Measurements from ENCODE around the gene COL28A1. TPM values are rescaled to one million over a fixed set of nuclear protein-coding genes. Genes with fewer than 3 reads are reported as not detected.

The COL28A1 gene
- total and polyA plus RNA-seq, 7 donors, result 0.29 to 6.3 (median 1.9) TPM

DNA sequence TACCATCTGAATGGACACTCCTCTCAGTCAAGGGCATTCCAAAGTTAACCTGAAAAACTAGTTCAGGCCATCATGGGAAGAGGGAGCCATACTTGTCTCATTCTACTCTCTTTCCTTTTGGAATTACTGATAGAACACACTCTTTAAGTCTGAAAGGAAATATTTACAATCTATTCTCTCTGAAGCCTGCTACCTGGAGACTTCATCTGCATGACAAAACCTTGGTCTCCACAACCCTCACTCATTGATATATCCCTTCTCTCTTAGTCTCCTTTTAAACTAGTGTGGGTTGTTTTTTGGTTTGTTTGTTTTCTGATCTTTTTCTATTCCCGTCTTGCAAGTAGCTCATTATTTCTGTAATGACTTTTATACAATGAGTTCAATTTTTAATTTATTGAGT lies 183.8 kb downstream of the COL28A1 start:
- H3K27ac ChIP-seq, result no peak overlapping the region
- H3K4me1 ChIP-seq, result no peaks in the 10 kb centered on the region
- DNase-seq, result no peak
- 0 to 39% (median 0%) methylated on average over 1 of the region's 1 CpG for WGBS, 3 donors
- H3K9me3 ChIP-seq, result no peaks in the 10 kb centered on the region
- no peaks in the 10 kb centered on the region for H3K27me3 ChIP-seq (ENCODE audit: insufficient read depth in 3 of 3, low read length in 2 of 3)
- no peaks in the 10 kb centered on the region for H3K36me3 ChIP-seq (ENCODE audit: insufficient read depth in 1 of 2, low read depth in 1 of 2)
- H3K4me3 ChIP-seq, result no peak overlapping the region
- no peak for ATAC-seq
- intact Hi-C loops (cut with DNase I), result no loop called here
- TF ChIP-seq, protein P1, sequence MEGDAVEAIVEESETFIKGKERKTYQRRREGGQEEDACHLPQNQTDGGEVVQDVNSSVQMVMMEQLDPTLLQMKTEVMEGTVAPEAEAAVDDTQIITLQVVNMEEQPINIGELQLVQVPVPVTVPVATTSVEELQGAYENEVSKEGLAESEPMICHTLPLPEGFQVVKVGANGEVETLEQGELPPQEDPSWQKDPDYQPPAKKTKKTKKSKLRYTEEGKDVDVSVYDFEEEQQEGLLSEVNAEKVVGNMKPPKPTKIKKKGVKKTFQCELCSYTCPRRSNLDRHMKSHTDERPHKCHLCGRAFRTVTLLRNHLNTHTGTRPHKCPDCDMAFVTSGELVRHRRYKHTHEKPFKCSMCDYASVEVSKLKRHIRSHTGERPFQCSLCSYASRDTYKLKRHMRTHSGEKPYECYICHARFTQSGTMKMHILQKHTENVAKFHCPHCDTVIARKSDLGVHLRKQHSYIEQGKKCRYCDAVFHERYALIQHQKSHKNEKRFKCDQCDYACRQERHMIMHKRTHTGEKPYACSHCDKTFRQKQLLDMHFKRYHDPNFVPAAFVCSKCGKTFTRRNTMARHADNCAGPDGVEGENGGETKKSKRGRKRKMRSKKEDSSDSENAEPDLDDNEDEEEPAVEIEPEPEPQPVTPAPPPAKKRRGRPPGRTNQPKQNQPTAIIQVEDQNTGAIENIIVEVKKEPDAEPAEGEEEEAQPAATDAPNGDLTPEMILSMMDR (IDR thresholded peaks at IDR 0.05), result no peak

DNA sequence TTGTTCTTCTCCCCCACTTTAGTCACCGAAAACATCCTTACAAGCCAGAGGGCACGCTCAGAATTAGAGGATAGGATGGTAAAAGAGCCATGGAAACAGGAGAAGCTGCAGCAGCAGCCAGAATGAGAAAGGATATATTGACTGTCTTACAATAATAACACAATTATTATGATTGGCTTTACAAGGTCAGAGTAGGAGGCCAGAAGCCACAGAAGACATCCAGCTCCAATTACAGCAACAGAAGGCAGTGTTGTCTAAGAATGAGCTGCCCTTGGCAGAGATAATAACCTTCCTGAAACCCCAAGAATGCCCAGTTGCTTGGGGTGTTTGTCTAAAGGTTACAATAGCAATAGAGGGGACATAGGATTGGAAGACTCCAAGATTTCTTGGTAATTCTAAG lies 184.5 kb downstream of the COL28A1 start:
- no peaks in the 10 kb centered on the region for H3K4me1 ChIP-seq
- intact Hi-C loops (cut with DNase I), result no loop called here
- no peak overlapping the region for H3K4me3 ChIP-seq
- no peaks in the 10 kb centered on the region for H3K36me3 ChIP-seq (ENCODE audit: insufficient read depth in 1 of 2, low read depth in 1 of 2)
- no peak overlapping the region for H3K27ac ChIP-seq
- no peaks in the 10 kb centered on the region for H3K27me3 ChIP-seq (ENCODE audit: insufficient read depth in 3 of 3, low read length in 2 of 3)
- ATAC-seq (no peak), DNase-seq (no peak)
- TF ChIP-seq, protein P1 (IDR thresholded peaks at IDR 0.05), result no peak
- H3K9me3 ChIP-seq, result no peaks in the 10 kb centered on the region
- WGBS, 3 donors, result 22 to 27% (median 24%) methylated on average over 2 of the region's 2 CpGs

DNA sequence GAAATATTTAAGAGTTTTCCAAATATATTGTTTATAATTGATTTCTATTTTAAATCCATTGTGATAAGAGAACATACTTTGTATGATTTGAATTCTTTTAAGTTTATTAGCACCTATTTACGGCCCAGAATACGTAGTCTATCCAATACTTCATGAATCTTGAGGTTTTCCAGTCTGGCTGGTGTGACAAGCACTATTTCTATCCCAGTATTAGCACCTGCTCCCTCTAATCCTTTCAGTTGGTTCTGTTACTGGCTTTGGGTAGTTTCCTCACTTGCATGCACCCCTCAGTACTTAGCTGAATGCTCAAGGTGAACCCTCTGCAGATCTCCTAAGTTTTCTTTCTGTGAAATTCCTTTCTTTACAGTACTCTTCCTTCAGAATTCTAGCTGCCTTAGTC lies 186.5 kb downstream of the COL28A1 start:
- no peak overlapping the region for H3K27ac ChIP-seq
- ATAC-seq (no peak), DNase-seq (no peak)
- no peaks in the 10 kb centered on the region for H3K4me1 ChIP-seq
- H3K4me3 ChIP-seq, result no peak overlapping the region
- H3K9me3 ChIP-seq, result no peaks in the 10 kb centered on the region
- WGBS, 3 donors, result 70 to 87% (median 73%) methylated on average over 2 of the region's 2 CpGs
- TF ChIP-seq, protein P1 (IDR thresholded peaks at IDR 0.05), result no peak
- intact Hi-C loops (cut with DNase I), result no loop called here
- H3K36me3 ChIP-seq (ENCODE audit: insufficient read depth in 1 of 2, low read depth in 1 of 2), result no peaks in the 10 kb centered on the region
- H3K27me3 ChIP-seq (ENCODE audit: insufficient read depth in 3 of 3, low read length in 2 of 3), result no peaks in the 10 kb centered on the region

DNA sequence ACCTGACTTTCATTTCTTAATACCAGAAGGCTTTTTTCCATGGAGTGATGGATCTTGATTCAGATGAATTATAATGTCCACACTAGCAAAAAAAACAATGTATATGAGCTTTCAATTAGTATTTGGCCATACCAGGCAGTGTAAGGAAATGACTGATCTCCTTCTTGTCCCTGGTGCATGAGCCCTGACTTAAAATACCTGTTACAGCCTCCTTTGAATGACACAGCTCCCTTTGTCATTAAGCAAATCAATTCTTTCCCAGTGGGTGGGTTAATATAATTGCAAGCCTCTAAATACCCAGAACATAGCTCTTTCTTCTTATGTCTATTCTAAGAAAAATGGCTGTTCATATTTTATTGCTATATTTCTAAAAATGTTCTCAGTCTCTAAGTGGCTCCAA lies 188.6 kb downstream of the COL28A1 start:
- H3K4me3 ChIP-seq, result no peak overlapping the region
- no peaks in the 10 kb centered on the region for H3K4me1 ChIP-seq
- H3K27me3 ChIP-seq (ENCODE audit: insufficient read depth in 3 of 3, low read length in 2 of 3), result no peaks in the 10 kb centered on the region
- H3K27ac ChIP-seq, result no peak overlapping the region
- TF ChIP-seq, protein P1 (IDR thresholded peaks at IDR 0.05), result no peak
- H3K9me3 ChIP-seq, result no peaks in the 10 kb centered on the region
- DNase-seq (no peak), ATAC-seq (no peak)
- intact Hi-C loops (cut with DNase I), result no loop called here
- H3K36me3 ChIP-seq (ENCODE audit: insufficient read depth in 1 of 2, low read depth in 1 of 2), result no peaks in the 10 kb centered on the region

DNA sequence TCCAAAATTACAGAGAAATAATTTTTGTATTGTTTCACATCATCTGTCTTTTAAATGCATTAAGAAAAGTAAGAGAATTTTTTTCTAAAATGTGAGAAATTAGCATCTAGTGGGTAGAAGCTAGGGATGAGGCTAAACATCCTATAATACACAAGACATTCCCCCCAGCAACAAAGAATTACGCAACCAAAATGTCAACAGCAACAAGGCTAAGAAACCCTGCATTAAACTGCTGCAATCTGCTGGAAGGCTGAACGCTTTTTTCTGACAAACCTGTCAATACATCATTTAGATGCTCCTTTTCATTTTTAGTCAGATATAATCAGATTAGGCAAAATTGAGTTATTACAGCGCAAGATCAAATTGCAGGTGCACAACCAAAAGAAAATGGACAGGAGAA lies 191.1 kb downstream of the COL28A1 start:
- intact Hi-C loops (cut with DNase I), result no loop called here
- Histone ChIP-seq H3K36me3 (ENCODE audit: insufficient read depth in 1 of 2, low read depth in 1 of 2) (no peaks in the 10 kb centered on the region), H3K27ac (no peak overlapping the region), H3K9me3 (no peaks in the 10 kb centered on the region), H3K4me3 (no peak overlapping the region), H3K4me1 (no peaks in the 10 kb centered on the region), H3K27me3 (ENCODE audit: insufficient read depth in 3 of 3, low read length in 2 of 3) (no peaks in the 10 kb centered on the region)
- DNase-seq (no peak), ATAC-seq (no peak)
- TF ChIP-seq, protein P1 (IDR thresholded peaks at IDR 0.05), result no peak
- WGBS, 3 donors, result 88 to 94% (median 90%) methylated on average over 3 of the region's 3 CpGs

Data from psoas muscle (tissue), 8 donors.